GM18517 (cell line): ENCODE results near the gene TLCD3A.
"Not testable (repeated sequence)": the region's sequence is repeated elsewhere in the genome, so short reads cannot be mapped to it uniquely, and the experiment has no call there.

Experiments used
- ATAC-seq: cut with Tn5 transposase; IDR thresholded peaks from one replicate; pipeline ENCODE4 v1.9.1; 2021; ENCODE audit warnings: mild to moderate bottlenecking, moderate library complexity; ENCODE audit not compliant: unreplicated experiment

Gene TLCD3A

GRCh38 chr17:784143-784542 is 51.7 kb downstream of the TLCD3A start:
- no peak for ATAC-seq

- ATAC-seq, result not testable (repeated sequence)
Observed at GRCh38 chr17:785901-786300, 53.5 kb downstream of the TLCD3A start.

GRCh38 chr17:787641-788221 is 55.3 kb downstream of the TLCD3A start:
- no peak for ATAC-seq

GRCh38 chr17:788551-788950 is 56.2 kb downstream of the TLCD3A start:
- no peak for ATAC-seq

GRCh38 chr17:789160-789840 is 56.9 kb downstream of the TLCD3A start:
- no peak for ATAC-seq

- not testable (repeated sequence) for ATAC-seq
Observed at GRCh38 chr17:789931-790873, 57.8 kb downstream of the TLCD3A start.

GRCh38 chr17:790874-791247 is 58.5 kb downstream of the TLCD3A start:
- not testable (repeated sequence) for ATAC-seq

- no peak for ATAC-seq
Observed at GRCh38 chr17:791829-792228, 59.4 kb downstream of the TLCD3A start.

GRCh38 chr17:792277-792676 is 59.9 kb downstream of the TLCD3A start:
- no peak for ATAC-seq
